Calu3 (cell line): ENCODE results near the gene ABHD8. TPM values are rescaled to one million over a fixed set of nuclear protein-coding genes. Genes with fewer than 3 reads are reported as not detected.

Experiments
- BruUV-seq: library from RNA; stranded (reverse); fragments of 400-500 nt; replicated peaks from 2 replicates; lab custom pipeline; 2021; lab: Mats Ljungman, UMichigan
- CTCF ChIA-PET: fragments of 300-600 bp; sonication (Branson Sonifier 250); formaldehyde crosslinking; loops from one replicate; lab custom pipeline; 2022; ENCODE audit warnings: antibody characterized with exemption; lab: Charles Lee
- DNase-seq: peaks from one replicate; pipeline ENCODE4 v3.0.0; 2022
- H3K27ac Mint-ChIP-seq: one replicate; pipeline ENCODE4 v1.8.0; 2022; ENCODE audit warnings: mixed read lengths; ENCODE audit not compliant: unreplicated experiment
- H3K27me3 Mint-ChIP-seq: one replicate; pipeline ENCODE4 v1.8.0; 2022; ENCODE audit warnings: mixed read lengths; ENCODE audit not compliant: unreplicated experiment
- H3K36me3 Mint-ChIP-seq: one replicate; pipeline ENCODE4 v1.8.0; 2022; ENCODE audit warnings: mild to moderate bottlenecking, moderate library complexity, mixed read lengths; ENCODE audit not compliant: insufficient read depth, unreplicated experiment
- H3K4me1 Mint-ChIP-seq: one replicate; pipeline ENCODE4 v1.8.0; 2022; ENCODE audit warnings: mild to moderate bottlenecking, low read depth, mixed read lengths; ENCODE audit not compliant: unreplicated experiment
- H3K4me3 Mint-ChIP-seq: one replicate; pipeline ENCODE4 v1.8.0; 2022; ENCODE audit warnings: mild to moderate bottlenecking, low read depth, moderate library complexity, mixed read lengths; ENCODE audit not compliant: unreplicated experiment
- H3K9me3 Mint-ChIP-seq: one replicate; pipeline ENCODE4 v1.8.0; 2022; ENCODE audit warnings: low read depth, mixed read lengths; ENCODE audit not compliant: unreplicated experiment
- CTCF ChIP-seq: fragments of 200-600 bp; IDR thresholded peaks from one replicate; pipeline ENCODE4 v1.8.0; 2022; ENCODE audit warnings: antibody characterized with exemption; ENCODE audit not compliant: unreplicated experiment
- intact Hi-C: fragments of 100-400 bp; cut with micrococcal nuclease; formaldehyde crosslinking; loops from one replicate; pipeline ENCODE4 v1.10.0; 2022; ENCODE audit not compliant: unreplicated experiment
- total RNA-seq: library from RNA; stranded (reverse); gene quantifications from 2 replicates; pipeline ENCODE4 v1.2.3, GENCODE V29; 2022

ABHD8 gene
- total RNA-seq, 1 experiment from 2014 or later, result 6.0 TPM

- CTCF ChIA-PET, result interaction anchor here (0.6 to 2.4 kb wide), 5 partner anchors 9 to 28 kb away, joined by 5 to 9 read pairs (median 5); no protein-coding TSS in a partner anchor
- Mint-ChIP-seq H3K27me3 (no peaks in the 10 kb centered on the region), H3K4me1 (no peaks in the 10 kb centered on the region), H3K9me3 (no peaks in the 10 kb centered on the region), H3K27ac (no peak overlapping the region), H3K36me3 (peaks cover 39% of the 10 kb centered on the region), H3K4me3 (no peak overlapping the region)
- no peak for TF ChIP-seq CTCF
- BruUV-seq, result no TSS peak
- intact Hi-C loops, result no loop called here
- no peak for DNase-seq
Measured at GRCh38 chr19:17332677-17333581, 29.7 kb upstream of the ABHD8 start.

GRCh38 chr19:17332360-17332676, 29.1 kb upstream of the ABHD8 start:
- CTCF ChIA-PET, result interaction anchor here (0.6 to 2.4 kb wide), 4 partner anchors 9 to 27 kb away, joined by 5 to 8 read pairs (median 6); partner anchors contain the start of gene MRPL34

GRCh38 chr19:17331045-17331558, 27.9 kb upstream of the ABHD8 start:
- CTCF ChIA-PET, result no interaction called here
- no TSS peak for BruUV-seq
- Mint-ChIP-seq H3K27me3 (no peaks in the 10 kb centered on the region), H3K27ac (no peak overlapping the region), H3K4me3 (no peak overlapping the region), H3K9me3 (no peaks in the 10 kb centered on the region), H3K4me1 (no peaks in the 10 kb centered on the region), H3K36me3 (peaks cover 22% of the 10 kb centered on the region)
- no peak for TF ChIP-seq CTCF
- intact Hi-C loops, result no loop called here
- no peak for DNase-seq

More at GRCh38 chr19:17332360-17332676, 29.1 kb upstream of the ABHD8 start:
- Mint-ChIP-seq H3K27me3 (no peaks in the 10 kb centered on the region), H3K36me3 (peaks cover 33% of the 10 kb centered on the region), H3K4me3 (no peak overlapping the region), H3K4me1 (no peaks in the 10 kb centered on the region), H3K9me3 (no peaks in the 10 kb centered on the region), H3K27ac (no peak overlapping the region)
- BruUV-seq, result no TSS peak
- TF ChIP-seq CTCF, result no peak
- no peak for DNase-seq
- intact Hi-C loops, result no loop called here

GRCh38 chr19:17330262-17331044, 27.2 kb upstream of the ABHD8 start:
- Mint-ChIP-seq H3K27me3 (no peaks in the 10 kb centered on the region), H3K9me3 (no peaks in the 10 kb centered on the region), H3K4me1 (no peaks in the 10 kb centered on the region), H3K4me3 (no peak overlapping the region), H3K27ac (no peak overlapping the region), H3K36me3 (peaks cover 22% of the 10 kb centered on the region)
- BruUV-seq, result no TSS peak
- CTCF ChIA-PET, result interaction anchor here (0.5 kb wide), 1 partner anchor 110 kb away, joined by 5 read pairs; no protein-coding TSS in a partner anchor
- TF ChIP-seq CTCF, result no peak
- DNase-seq, result no peak
- intact Hi-C loops, result no loop called here
